T-helper 2 cell (primary cell): ENCODE results near the gene KLF1.
"Not testable (repeated sequence)": the region's sequence is repeated elsewhere in the genome, so short reads cannot be mapped to it uniquely, and the experiment has no call there.

Source experiments
- DNase-seq, 5 experiments: peaks; one replicate each; pipeline versions ENCODE4 v3.0.0 to v3.0.0-alpha.2; 2012 to 2022

Gene KLF1

GRCh38 chr19:12890787-12891552, 4.0 kb upstream of the KLF1 start, which contains the start of gene GCDH:
Gene GCDH, plus strand, starts transcription at chr19:12891160. Its CDS starts 145 bp downstream, at chr19:12891305.
- peak; percentile 82 to 99 (median 95) for DNase-seq

- not testable (repeated sequence) for DNase-seq
Observed at GRCh38 chr19:12890299-12890786, 3.3 kb upstream of the KLF1 start.

- DNase-seq: no peak
Observed at GRCh38 chr19:12888006-12888603, 1.1 kb upstream of the KLF1 start.

- no peak for DNase-seq
Observed at GRCh38 chr19:12886651-12886968, 391 bp downstream of the KLF1 start.

GRCh38 chr19:12885749-12886650, 1.0 kb downstream of the KLF1 start:
- no peak for DNase-seq

- DNase-seq: peak; percentile 63 to 92 (median 84)
Observed at GRCh38 chr19:12884926-12885748, 1.9 kb downstream of the KLF1 start.

- no peak for DNase-seq
Observed at GRCh38 chr19:12884627-12884925, 2.4 kb downstream of the KLF1 start.

- no peak for DNase-seq
Observed at GRCh38 chr19:12884202-12884601, 2.8 kb downstream of the KLF1 start.

GRCh38 chr19:12882589-12882988, 4.4 kb downstream of the KLF1 start:
- no peak for DNase-seq

- DNase-seq: peak; percentile 71 to 95 (median 83)
Observed at GRCh38 chr19:12881172-12881808, 5.7 kb downstream of the KLF1 start, which contains the start of gene DNASE2. Gene DNASE2, minus strand, starts transcription at chr19:12881449. Its CDS starts 74 bp downstream, at chr19:12881375.

- DNase-seq: no peak
Observed at GRCh38 chr19:12880551-12881171, 6.3 kb downstream of the KLF1 start.

- DNase-seq: no peak
Observed at GRCh38 chr19:12875086-12875485, 11.9 kb downstream of the KLF1 start.

- DNase-seq: no peak
Observed at GRCh38 chr19:12873891-12874745, 12.9 kb downstream of the KLF1 start.

- peak; percentile 35 to 77 (median 46) for DNase-seq
Observed at GRCh38 chr19:12872941-12873890, 13.8 kb downstream of the KLF1 start.

GRCh38 chr19:12872255-12872654, 14.7 kb downstream of the KLF1 start:
- DNase-seq: no peak

GRCh38 chr19:12871681-12872080, 15.3 kb downstream of the KLF1 start:
- DNase-seq: no peak

GRCh38 chr19:12868540-12869112, 18.4 kb downstream of the KLF1 start:
- no peak for DNase-seq
